NCI-H1105 treated with DMSO at 0.1 percent for 48 hours (cell line): ENCODE data around the gene TET2.

Experiments used
- DNase-seq: peaks from one replicate; lab custom pipeline; 2025; lab: John Stamatoyannopoulos, UW

TET2 gene

GRCh38 chr4:105234582-105234981, 87.9 kb downstream of the TET2 start:
- no peak for DNase-seq

DNA sequence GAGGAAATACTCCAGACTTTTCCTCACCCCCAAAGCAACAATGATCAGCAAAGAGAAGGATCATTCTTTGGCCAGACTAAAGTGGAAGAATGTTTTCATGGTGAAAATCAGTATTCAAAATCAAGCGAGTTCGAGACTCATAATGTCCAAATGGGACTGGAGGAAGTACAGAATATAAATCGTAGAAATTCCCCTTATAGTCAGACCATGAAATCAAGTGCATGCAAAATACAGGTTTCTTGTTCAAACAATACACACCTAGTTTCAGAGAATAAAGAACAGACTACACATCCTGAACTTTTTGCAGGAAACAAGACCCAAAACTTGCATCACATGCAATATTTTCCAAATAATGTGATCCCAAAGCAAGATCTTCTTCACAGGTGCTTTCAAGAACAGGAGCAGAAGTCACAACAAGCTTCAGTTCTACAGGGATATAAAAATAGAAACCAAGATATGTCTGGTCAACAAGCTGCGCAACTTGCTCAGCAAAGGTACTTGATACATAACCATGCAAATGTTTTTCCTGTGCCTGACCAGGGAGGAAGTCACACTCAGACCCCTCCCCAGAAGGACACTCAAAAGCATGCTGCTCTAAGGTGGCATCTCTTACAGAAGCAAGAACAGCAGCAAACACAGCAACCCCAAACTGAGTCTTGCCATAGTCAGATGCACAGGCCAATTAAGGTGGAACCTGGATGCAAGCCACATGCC, 89.7 kb downstream of the TET2 start:
- DNase-seq: no peak

GRCh38 chr4:105236916-105237311, 90.2 kb downstream of the TET2 start:
- no peak for DNase-seq

- no peak for DNase-seq
These were observed 93.4 kb downstream of the TET2 start for GRCh38 chr4:105240037-105240436.

- peak; percentile 83 for DNase-seq
These were observed 94.8 kb downstream of the TET2 start for GRCh38 chr4:105241451-105241850.

- DNase-seq: no peak
These were observed 96.8 kb downstream of the TET2 start for GRCh38 chr4:105243446-105243845.

GRCh38 chr4:105246712-105247111, 100.0 kb downstream of the TET2 start:
- no peak for DNase-seq

- no peak for DNase-seq
These were observed 101.9 kb downstream of the TET2 start for GRCh38 chr4:105248613-105249012.

- DNase-seq: no peak
These were observed 111.3 kb downstream of the TET2 start for GRCh38 chr4:105257817-105258495.

- DNase-seq: no peak
These were observed 119.0 kb downstream of the TET2 start for GRCh38 chr4:105265689-105266088.

- no peak for DNase-seq
These were observed 120.6 kb downstream of the TET2 start for GRCh38 chr4:105267280-105267679.

- DNase-seq: no peak
These were observed 125.3 kb downstream of the TET2 start for GRCh38 chr4:105272002-105272401.

DNA sequence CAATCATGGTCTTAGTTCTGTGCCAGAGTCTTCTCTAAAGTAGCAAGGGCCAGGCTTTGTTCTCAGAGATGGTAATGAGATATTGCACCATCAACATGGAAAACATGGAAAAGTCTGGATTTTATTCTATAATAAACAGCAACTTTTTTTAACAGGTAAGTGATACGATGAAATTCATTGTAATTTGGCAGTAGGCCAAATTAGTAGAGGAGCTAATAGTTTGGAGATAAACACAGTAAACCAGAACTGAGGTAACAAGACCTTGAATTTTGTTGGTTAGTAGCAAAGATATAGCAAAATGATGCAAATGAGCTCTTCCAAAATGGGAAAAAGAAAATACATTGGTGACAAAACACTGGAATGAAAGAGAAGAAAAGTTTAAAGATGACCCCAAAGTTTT, 126.6 kb downstream of the TET2 start:
- no peak for DNase-seq

GRCh38 chr4:105274090-105274489, 127.4 kb downstream of the TET2 start:
- DNase-seq: no peak

GRCh38 chr4:105274504-105274903, 127.8 kb downstream of the TET2 start:
- no peak for DNase-seq

GRCh38 chr4:105276361-105277104, 129.9 kb downstream of the TET2 start:
- DNase-seq: no peak

GRCh38 chr4:105277702-105278101, 131.0 kb downstream of the TET2 start:
- peak; percentile 79 for DNase-seq

DNA sequence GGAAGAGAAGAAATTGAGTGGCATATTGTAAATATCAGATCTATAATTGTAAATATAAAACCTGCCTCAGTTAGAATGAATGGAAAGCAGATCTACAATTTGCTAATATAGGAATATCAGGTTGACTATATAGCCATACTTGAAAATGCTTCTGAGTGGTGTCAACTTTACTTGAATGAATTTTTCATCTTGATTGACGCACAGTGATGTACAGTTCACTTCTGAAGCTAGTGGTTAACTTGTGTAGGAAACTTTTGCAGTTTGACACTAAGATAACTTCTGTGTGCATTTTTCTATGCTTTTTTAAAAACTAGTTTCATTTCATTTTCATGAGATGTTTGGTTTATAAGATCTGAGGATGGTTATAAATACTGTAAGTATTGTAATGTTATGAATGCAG, 132.6 kb downstream of the TET2 start:
- DNase-seq: no peak

GRCh38 chr4:105280338-105281123, 133.9 kb downstream of the TET2 start:
- DNase-seq: no peak

- no peak for DNase-seq
These were observed 134.4 kb downstream of the TET2 start for GRCh38 chr4:105281124-105281415.

DNA sequence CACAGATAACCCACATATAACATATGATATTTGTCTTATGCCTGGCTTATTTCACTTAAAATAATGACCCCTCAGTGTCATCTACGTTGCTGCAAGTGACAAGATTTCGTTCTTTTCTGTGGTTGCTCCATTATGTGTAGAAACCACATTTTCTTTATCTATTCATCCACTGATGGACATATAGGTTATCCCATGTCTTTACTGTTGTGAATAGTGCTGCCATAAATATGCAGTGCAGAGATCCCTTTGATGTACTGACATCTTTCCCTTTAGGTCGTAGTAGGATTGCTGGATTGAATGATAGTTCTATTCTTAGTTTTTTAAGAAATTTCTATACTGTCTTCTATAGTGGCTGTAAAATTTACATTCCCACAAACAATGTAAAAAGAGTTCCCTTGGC, 135.8 kb downstream of the TET2 start:
- no peak for DNase-seq

DNA sequence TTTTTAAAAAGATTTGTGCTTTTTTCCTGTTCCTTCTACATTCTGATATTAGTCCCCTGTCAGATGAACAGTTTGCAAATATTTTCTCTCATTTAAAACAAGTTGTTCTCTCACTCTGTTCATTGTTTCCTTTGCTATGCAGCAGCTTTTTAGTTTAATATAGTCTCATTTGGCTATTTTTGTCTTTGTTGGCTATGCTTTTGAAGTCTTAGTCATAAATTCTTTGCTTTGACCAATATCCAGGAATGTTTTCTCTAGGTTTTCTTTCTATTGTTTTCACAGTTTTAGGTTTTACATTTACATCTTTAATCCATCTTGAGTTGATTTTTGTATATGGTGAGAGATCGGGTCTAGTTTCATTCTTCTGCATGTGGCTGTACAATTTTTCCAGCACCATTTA, 136.8 kb downstream of the TET2 start:
- DNase-seq: no peak

- DNase-seq: no peak
These were observed 141.4 kb downstream of the TET2 start for GRCh38 chr4:105288121-105288520.
